ENCODE results near the gene FBXL17.

GRCh38 chr5:108101821-108102220 is 280.1 kb downstream of the FBXL17 start:
- TF ChIP-seq CTCF (IDR thresholded peaks at IDR 0.05) = no peak
- TF ChIP-seq POLR2A (IDR thresholded peaks at IDR 0.05) = no peak

Measured in Peyer's patch (tissue), 4 donors.